Right ventricle myocardium inferior (tissue), 1 donor: Measurements from ENCODE around the gene DDX54. TPM values are rescaled to one million over a fixed set of nuclear protein-coding genes. Genes with fewer than 3 reads are reported as not detected.
"Not testable (repeated sequence)": the region's sequence is repeated elsewhere in the genome, so short reads cannot be mapped to it uniquely, and the experiment has no call there.

ENCODE experiments used
- ATAC-seq: fragments of 200-7000 bp; cut with Tn5 transposase; one replicate; pipeline ENCODE4 v1.9.1; 2020; ENCODE audit warnings: mild to moderate bottlenecking, moderate library complexity
- DNase-seq: peaks from one replicate; pipeline ENCODE4 v3.0.0; 2021; ENCODE audit errors: missing footprints
- intact Hi-C: fragments of 100-400 bp; cut with DNase I; formaldehyde crosslinking; loops from one replicate; pipeline ENCODE4 v1.11.0; 2022
- total RNA-seq: library from RNA; stranded (reverse); fragmentation: NEBNext Ultra II Directional; extraction: Animal tissue kit (Norgen Biotek cat#: 25700); gene quantifications from one replicate; pipeline ENCODE4 v1.2.1, GENCODE V29; 2021
- donor health status: DM: no; HTN: yes; CAD: no; lungs with severe emphysema.

The DDX54 gene
- total RNA-seq, 1 donor from 2014 or later: 38.5 TPM

GRCh38 chr12:113136128-113136989 lies 48.9 kb downstream of the DDX54 start:
- intact Hi-C loops: no loop called here
- ATAC-seq: no peak
- peak; percentile 48 for DNase-seq

GRCh38 chr12:113135178-113136127 lies 49.8 kb downstream of the DDX54 start, which contains the start of gene RASAL1:
TSS of gene RASAL1 (minus strand) at chr12:113135761. CDS start at chr12:113135462, 299 bp downstream.
- no peak for ATAC-seq

GRCh38 chr12:113134521-113134951 lies 50.7 kb downstream of the DDX54 start:
- DNase-seq (no peak), ATAC-seq (no peak)
- intact Hi-C loops: no loop called here

More at GRCh38 chr12:113135178-113136127, 49.8 kb downstream of the DDX54 start, which contains the start of gene RASAL1:
- intact Hi-C loops: no loop called here
- no peak for DNase-seq

GRCh38 chr12:113134071-113134470 lies 51.2 kb downstream of the DDX54 start:
- ATAC-seq (no peak), DNase-seq (no peak)

GRCh38 chr12:113133666-113134065 lies 51.6 kb downstream of the DDX54 start:
- ATAC-seq: no peak
- intact Hi-C loops: no loop called here

More at GRCh38 chr12:113134071-113134470, 51.2 kb downstream of the DDX54 start:
- intact Hi-C loops: no loop called here

GRCh38 chr12:113133036-113133435 lies 52.2 kb downstream of the DDX54 start:
- intact Hi-C loops: no loop called here
- DNase-seq: no peak
- no peak for ATAC-seq

More at GRCh38 chr12:113133666-113134065, 51.6 kb downstream of the DDX54 start:
- peak; percentile 52 for DNase-seq

- DNase-seq (peak; percentile 13), ATAC-seq (no peak)
- intact Hi-C loops: no loop called here
Observed at GRCh38 chr12:113131556-113131955, 53.7 kb downstream of the DDX54 start.

GRCh38 chr12:113130457-113131135 lies 54.7 kb downstream of the DDX54 start:
- ATAC-seq (peak; percentile 16), DNase-seq (peak; percentile 39)
- intact Hi-C loops: no loop called here

- DNase-seq: peak; percentile 48
- intact Hi-C loops: no loop called here
- no peak for ATAC-seq
Observed at GRCh38 chr12:113129664-113130456, 55.4 kb downstream of the DDX54 start.

- DNase-seq (peak; percentile 15), ATAC-seq (no peak)
- intact Hi-C loops: no loop called here
Observed at GRCh38 chr12:113128802-113129663, 56.2 kb downstream of the DDX54 start.

- peak; percentile 37 for DNase-seq
- ATAC-seq: no peak
- intact Hi-C loops: no loop called here
Observed at GRCh38 chr12:113127791-113128199, 57.5 kb downstream of the DDX54 start.

GRCh38 chr12:113120670-113121370 lies 64.5 kb downstream of the DDX54 start:
- DNase-seq (no peak), ATAC-seq (no peak)
- intact Hi-C loops: no loop called here

- intact Hi-C loops: no loop called here
- DNase-seq (no peak), ATAC-seq (no peak)
Observed at GRCh38 chr12:113119980-113120669, 65.2 kb downstream of the DDX54 start.

GRCh38 chr12:113118142-113118541 lies 67.1 kb downstream of the DDX54 start:
- intact Hi-C loops: no loop called here
- ATAC-seq (no peak), DNase-seq (no peak)

- ATAC-seq, intact Hi-C loops, DNase-seq: not testable (repeated sequence)
Observed at GRCh38 chr12:113117684-113118083, 67.6 kb downstream of the DDX54 start.

- no peak for DNase-seq
- intact Hi-C loops: no loop called here
- ATAC-seq: no peak
Observed at GRCh38 chr12:113116875-113117274, 68.4 kb downstream of the DDX54 start.
